H9 (cell line): ENCODE data around the gene ELFN2. TPM values are rescaled to one million over a fixed set of nuclear protein-coding genes. Genes with fewer than 3 reads are reported as not detected.

Experiments
- DNase-seq: peaks from one replicate; pipeline ENCODE4 v3.0.0-alpha.2; 2017
- H2AFZ ChIP-seq: one replicate; pipeline ENCODE4 v1.6.1; 2013; ENCODE audit warnings: mild to moderate bottlenecking, low read length, control low read depth, moderate library complexity
- H2AK5ac ChIP-seq: 2 replicates; pipeline ENCODE4 v1.6.1; 2013; ENCODE audit warnings: low read length, control low read depth, mixed read lengths; ENCODE audit not compliant: insufficient read length
- H2BK120ac ChIP-seq: one replicate; pipeline ENCODE4 v1.6.1; 2013; ENCODE audit warnings: low read depth, mild to moderate bottlenecking, low read length, control low read depth, inconsistent platforms; ENCODE audit not compliant: poor library complexity, severe bottlenecking
- H2BK12ac ChIP-seq: 2 replicates; pipeline ENCODE4 v1.6.1; 2013; ENCODE audit warnings: low read length, control low read depth, mixed read lengths, low read depth; ENCODE audit not compliant: insufficient read length
- H2BK15ac ChIP-seq: 2 replicates; pipeline ENCODE4 v1.6.1; 2013; ENCODE audit warnings: low read depth, low read length, control low read depth
- H2BK20ac ChIP-seq: one replicate; pipeline ENCODE4 v1.6.1; 2013; ENCODE audit warnings: low read depth, mild to moderate bottlenecking, low read length, control low read depth, inconsistent platforms; ENCODE audit not compliant: poor library complexity, severe bottlenecking
- H2BK5ac ChIP-seq: 2 replicates; pipeline ENCODE4 v1.6.1; 2013; ENCODE audit warnings: low read length, control low read depth, mixed read lengths; ENCODE audit not compliant: insufficient read length
- H3K14ac ChIP-seq: 2 replicates; pipeline ENCODE4 v1.6.1; 2013; ENCODE audit warnings: low read length, control low read depth; ENCODE audit not compliant: insufficient read depth
- H3K18ac ChIP-seq: 2 replicates; pipeline ENCODE4 v1.6.1; 2013; ENCODE audit warnings: low read depth, mild to moderate bottlenecking, mixed read lengths, low read length, control low read depth; ENCODE audit not compliant: insufficient read length
- H3K23ac ChIP-seq: 2 replicates; pipeline ENCODE4 v1.6.1; 2013; ENCODE audit warnings: low read length, control low read depth, mixed read lengths, low read depth; ENCODE audit not compliant: insufficient read length
- H3K23me2 ChIP-seq: 2 replicates; pipeline ENCODE4 v1.6.1; 2013; ENCODE audit warnings: low read depth, mild to moderate bottlenecking, mixed read lengths, low read length, control low read depth; ENCODE audit not compliant: insufficient read length, poor library complexity, severe bottlenecking
- H3K27ac ChIP-seq: 2 replicates; pipeline ENCODE4 v1.5.1; 2013; ENCODE audit warnings: low read length, control low read depth, mixed read lengths, low read depth; ENCODE audit not compliant: insufficient read length
- H3K27me3 ChIP-seq: 2 replicates; pipeline ENCODE4 v1.6.1; 2013; ENCODE audit warnings: low read length, control low read depth, inconsistent platforms; ENCODE audit not compliant: insufficient read depth
- H3K4ac ChIP-seq: 2 replicates; pipeline ENCODE4 v1.6.1; 2013; ENCODE audit warnings: low read depth, mild to moderate bottlenecking, control low read depth, inconsistent platforms, low read length, moderate library complexity
- H3K4me1 ChIP-seq: 2 replicates; pipeline ENCODE4 v1.6.1; 2013; ENCODE audit warnings: low read length, control low read depth, inconsistent platforms; ENCODE audit not compliant: insufficient read depth
- H3K4me2 ChIP-seq: 2 replicates; pipeline ENCODE4 v1.6.1; 2013; ENCODE audit warnings: low read length, control low read depth, mixed read lengths; ENCODE audit not compliant: insufficient read length, insufficient read depth
- H3K56ac ChIP-seq: 2 replicates; pipeline ENCODE4 v1.6.1; 2013; ENCODE audit warnings: low read depth, mild to moderate bottlenecking, mixed read lengths, low read length, control low read depth; ENCODE audit not compliant: insufficient read length
- H3K79me1 ChIP-seq: 2 replicates; pipeline ENCODE4 v1.6.1; 2013; ENCODE audit warnings: low read depth, mild to moderate bottlenecking, moderate library complexity, low read length, control low read depth, inconsistent platforms; ENCODE audit not compliant: insufficient read depth, poor library complexity, severe bottlenecking
- H3K79me2 ChIP-seq: 2 replicates; pipeline ENCODE4 v1.6.1; 2013; ENCODE audit warnings: low read length, control low read depth, inconsistent platforms; ENCODE audit not compliant: insufficient read depth
- H3K9ac ChIP-seq: 2 replicates; pipeline ENCODE4 v1.6.1; 2013; ENCODE audit warnings: low read length, control low read depth, mixed read lengths; ENCODE audit not compliant: insufficient read length; ENCODE audit errors: extremely low read depth
- H3K9me3 ChIP-seq: one replicate; pipeline ENCODE4 v1.6.1; 2013; ENCODE audit warnings: low read depth, low read length, inconsistent platforms; ENCODE audit not compliant: control insufficient read depth
- H3T11ph ChIP-seq: one replicate; pipeline ENCODE4 v1.6.1; 2013; ENCODE audit warnings: mild to moderate bottlenecking, low read length, control low read depth, inconsistent platforms
- H4K20me1 ChIP-seq: one replicate; pipeline ENCODE4 v1.6.1; 2013; ENCODE audit not compliant: control insufficient read depth, insufficient read length, insufficient read depth
- H4K5ac ChIP-seq: 2 replicates; pipeline ENCODE4 v1.6.1; 2013; ENCODE audit warnings: low read depth, mild to moderate bottlenecking, mixed read lengths, low read length, control low read depth; ENCODE audit not compliant: insufficient read length
- H4K8ac ChIP-seq: replicated peaks from 2 replicates; pipeline ENCODE4 v1.6.1; 2013; ENCODE audit warnings: low read length, control low read depth, mixed read lengths, low read depth; ENCODE audit not compliant: insufficient read length
- H4K91ac ChIP-seq: 2 replicates; pipeline ENCODE4 v1.6.1; 2013; ENCODE audit warnings: low read depth, mild to moderate bottlenecking, moderate library complexity, mixed read lengths, low read length, control low read depth; ENCODE audit not compliant: insufficient read length
- H3K27ac Mint-ChIP-seq, 3 experiments: 2 replicates in 2 of 3; 3 replicates in 1 of 3; pipeline ENCODE4 v1.8.0; 2020 to 2021; ENCODE audit warnings: mixed read lengths in 3 of 3, mild to moderate bottlenecking in 1 of 3, moderate library complexity in 1 of 3
- H3K27me3 Mint-ChIP-seq: 2 replicates; pipeline ENCODE4 v1.8.0; 2021; ENCODE audit warnings: low read depth, mild to moderate bottlenecking, moderate library complexity, mixed read lengths
- H3K36me3 Mint-ChIP-seq, 3 experiments: 2 replicates in 2 of 3; 3 replicates in 1 of 3; pipeline ENCODE4 v1.8.0; 2020 to 2021; ENCODE audit warnings: low read depth in 3 of 3, mixed read lengths in 3 of 3; ENCODE audit not compliant: insufficient read depth in 1 of 3
- H3K4me1 Mint-ChIP-seq, 2 experiments: 2 replicates each; pipeline ENCODE4 v1.8.0; 2020; ENCODE audit warnings: mixed read lengths in 2 of 2
- H3K4me3 Mint-ChIP-seq, 2 experiments: 2 replicates in 1 of 2; 3 replicates in 1 of 2; pipeline ENCODE4 v1.8.0; 2020 to 2021; ENCODE audit warnings: mild to moderate bottlenecking in 2 of 2, mixed read lengths in 2 of 2, moderate library complexity in 1 of 2
- H3K9me3 Mint-ChIP-seq, 2 experiments: 2 replicates in 1 of 2; 3 replicates in 1 of 2; pipeline ENCODE4 v1.8.0; 2020; ENCODE audit warnings: mild to moderate bottlenecking in 2 of 2, mixed read lengths in 2 of 2, moderate library complexity in 1 of 2
- CTCF ChIP-seq: fragments of 200-600 bp; sonication (generic); conservative IDR thresholded peaks from 3 replicates; pipeline ENCODE4 v1.8.0; 2021; ENCODE audit warnings: antibody characterized with exemption, mild to moderate bottlenecking
- WGBS: extraction: QIAGEN DNeasy Blood & Tissue Kit; methylation state at CpG from one replicate; pipeline ENCODE4 v1.1.7; 2013; ENCODE audit warnings: missing lambda C conversion rate, low lambda C conversion rate, mixed read lengths; ENCODE audit not compliant: insufficient read length; ENCODE audit errors: extremely low coverage; 5-methylcytosine and 5-hydroxymethylcytosine counted together
- total RNA-seq: library from RNA; stranded (reverse); gene quantifications from 2 replicates; pipeline ENCODE4 v1.2.1, GENCODE V29; 2021

Gene ELFN2
- total RNA-seq, 1 experiment from 2014 or later, result 0.70 TPM

GRCh38 chr22:37416827-37417226 lies 10.5 kb downstream of the ELFN2 start:
- no peak for TF ChIP-seq CTCF
- Histone ChIP-seq H3K27me3 (no peaks in the 10 kb centered on the region; the same call in 1 of the 2 replicates), H4K5ac (no peak overlapping the region), H4K20me1 (no peaks in the 10 kb centered on the region), H3K79me2 (no peaks in the 10 kb centered on the region), H3K56ac (no peak overlapping the region), H3K27ac (no peak overlapping the region), H2BK12ac (no peak overlapping the region), H4K8ac (no peak overlapping the region), H2BK15ac (no peak overlapping the region), H3T11ph (no peak overlapping the region), H3K4me1 (no peaks in the 10 kb centered on the region), H3K79me1 (no peaks in the 10 kb centered on the region), H3K18ac (no peak overlapping the region), H3K4me2 (no peak overlapping the region), H3K9ac (no peak overlapping the region), H3K14ac (no peak overlapping the region), H2BK5ac (no peak overlapping the region), H2AK5ac (no peak overlapping the region), H3K9me3 (no peaks in the 10 kb centered on the region), H4K91ac (no peak overlapping the region), H3K23ac (no peak overlapping the region), H2BK120ac (no peak overlapping the region), H3K23me2 (peaks cover 9% of the 10 kb centered on the region), H2AFZ (no peak overlapping the region), H2BK20ac (no peak overlapping the region), H3K4ac (no peak overlapping the region)
- no peaks in the 10 kb centered on the region; a peak in 1 of 5 replicates for H3K9me3 Mint-ChIP-seq
- no peak overlapping the region; a peak in 1 of 7 replicates for H3K27ac Mint-ChIP-seq
- H3K36me3 Mint-ChIP-seq, result no peaks in the 10 kb centered on the region
- no peak for DNase-seq
- H3K4me3 Mint-ChIP-seq, result peak overlapping the region in 1 of 2 experiments; percentile 14; a peak in 1 of 5 replicates
- WGBS, result no CpG with 5 or more reads among the region's 14 CpGs
- H3K4me1 Mint-ChIP-seq, result peaks cover 23 to 46% of the 10 kb centered on the region in 2 experiments
- peaks cover 56% of the 10 kb centered on the region for H3K27me3 Mint-ChIP-seq
